ENCODE results near the gene TFB1M. TPM values are rescaled to one million over a fixed set of nuclear protein-coding genes. Genes with fewer than 3 reads are reported as not detected.
"Not testable (repeated sequence)": the region's sequence is repeated elsewhere in the genome, so short reads cannot be mapped to it uniquely, and the experiment has no call there.

Gene TFB1M
- total RNA-seq, 4 donors from 2014 or later, result 3.2 to 43.4 (median 16.5) TPM

DNA sequence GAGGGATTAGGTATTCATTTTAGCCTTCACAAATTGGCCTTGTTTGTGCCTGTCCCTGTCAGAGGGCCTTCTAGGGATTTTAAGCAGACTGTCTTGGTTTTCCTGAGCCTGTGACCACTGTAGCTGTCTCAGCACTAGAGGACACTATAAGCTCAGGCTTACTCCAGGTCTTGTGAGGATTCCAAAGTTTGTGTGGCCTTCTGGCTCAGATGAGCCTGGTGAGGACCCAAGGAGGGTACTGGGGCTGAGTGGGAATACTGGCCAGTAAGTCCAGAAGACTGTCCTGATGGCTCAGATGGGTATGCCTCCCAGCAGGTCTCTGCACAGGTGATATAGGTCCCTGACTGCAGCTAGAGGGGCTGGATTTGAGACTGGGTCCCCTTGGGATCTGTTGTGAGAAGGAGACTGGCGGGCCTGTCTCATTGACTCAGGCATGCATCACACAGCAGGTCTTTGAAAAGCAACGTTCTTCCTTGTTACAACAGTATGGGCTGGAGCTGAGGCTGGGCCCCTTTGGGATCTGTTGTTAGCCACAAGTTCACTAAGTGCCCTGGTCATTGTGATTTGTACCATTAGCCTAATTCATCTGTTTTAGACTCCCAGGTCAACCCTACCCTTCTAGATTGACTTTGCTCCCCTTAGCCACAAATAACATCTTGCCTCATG lies 26.3 kb upstream of the TFB1M start:
- Histone ChIP-seq H3K9me3 (peaks cover 0 to 4% of the 10 kb centered on the region in 2 donors), H3K4me1 (no peaks in the 10 kb centered on the region), H3K27me3 (no peaks in the 10 kb centered on the region), H3K27ac (no peak overlapping the region), H3K4me3 (no peak overlapping the region), H3K36me3 (no peaks in the 10 kb centered on the region)
- in situ Hi-C loops (cut with MboI; ENCODE audit: low pct_ligation_motif_present in 1 of 4, low pct_unique_long_range_greater_than_20kb in 1 of 4, low sequenced_read_pairs in 3 of 4), result loop anchor here in 3 of 4 donors (25.0 kb wide), 3 partner anchors 197 to 1222 kb away; no protein-coding TSS in a partner anchor
- 92% methylated on average over 2 of the region's 2 CpGs; no CpG with 5 or more reads in 1 of the 2 donors for WGBS, 2 donors (ENCODE audit: low coverage in 1 of 2)
- no peak for DNase-seq
- TF ChIP-seq POLR2AphosphoS5 (IDR thresholded peaks at IDR 0.05) (no peak), POLR2A (IDR thresholded peaks at IDR 0.05) (no peak), EP300 (IDR thresholded peaks at IDR 0.05; ENCODE audit: low read depth) (no peak)
- TF ChIP-seq, protein P1, sequence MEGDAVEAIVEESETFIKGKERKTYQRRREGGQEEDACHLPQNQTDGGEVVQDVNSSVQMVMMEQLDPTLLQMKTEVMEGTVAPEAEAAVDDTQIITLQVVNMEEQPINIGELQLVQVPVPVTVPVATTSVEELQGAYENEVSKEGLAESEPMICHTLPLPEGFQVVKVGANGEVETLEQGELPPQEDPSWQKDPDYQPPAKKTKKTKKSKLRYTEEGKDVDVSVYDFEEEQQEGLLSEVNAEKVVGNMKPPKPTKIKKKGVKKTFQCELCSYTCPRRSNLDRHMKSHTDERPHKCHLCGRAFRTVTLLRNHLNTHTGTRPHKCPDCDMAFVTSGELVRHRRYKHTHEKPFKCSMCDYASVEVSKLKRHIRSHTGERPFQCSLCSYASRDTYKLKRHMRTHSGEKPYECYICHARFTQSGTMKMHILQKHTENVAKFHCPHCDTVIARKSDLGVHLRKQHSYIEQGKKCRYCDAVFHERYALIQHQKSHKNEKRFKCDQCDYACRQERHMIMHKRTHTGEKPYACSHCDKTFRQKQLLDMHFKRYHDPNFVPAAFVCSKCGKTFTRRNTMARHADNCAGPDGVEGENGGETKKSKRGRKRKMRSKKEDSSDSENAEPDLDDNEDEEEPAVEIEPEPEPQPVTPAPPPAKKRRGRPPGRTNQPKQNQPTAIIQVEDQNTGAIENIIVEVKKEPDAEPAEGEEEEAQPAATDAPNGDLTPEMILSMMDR (IDR thresholded peaks at IDR 0.05), result no peak
- intact Hi-C loops (cut with DNase I; ENCODE audit: low total_unique reads), result no loop called here

DNA sequence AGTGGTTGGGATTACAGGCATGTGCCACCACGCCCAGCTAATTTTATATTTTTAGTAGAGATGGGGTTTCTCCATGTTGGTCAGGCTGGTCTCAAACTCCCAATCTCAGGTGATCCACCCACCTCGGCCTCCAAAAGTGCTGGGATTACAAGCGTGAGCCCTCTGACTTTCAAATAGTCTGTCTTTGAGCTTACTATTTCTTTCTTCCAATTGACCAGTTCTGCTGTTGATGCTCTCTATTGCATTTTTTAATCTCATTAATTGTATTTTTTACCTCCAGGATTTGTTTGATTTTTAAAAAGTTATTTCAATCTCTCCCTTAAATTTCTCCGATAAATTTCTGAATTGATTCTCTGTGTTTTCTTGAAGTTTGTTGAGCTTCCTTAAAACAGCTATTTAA lies 25.6 kb upstream of the TFB1M start:
- intact Hi-C loops (cut with DNase I; ENCODE audit: low total_unique reads); H3K27ac ChIP-seq; DNase-seq; H3K9me3 ChIP-seq; H3K4me3 ChIP-seq; H3K36me3 ChIP-seq; H3K27me3 ChIP-seq; H3K4me1 ChIP-seq: not testable (repeated sequence)
- in situ Hi-C loops (cut with MboI; ENCODE audit: low pct_ligation_motif_present in 1 of 4, low pct_unique_long_range_greater_than_20kb in 1 of 4, low sequenced_read_pairs in 3 of 4), result loop anchor here in 3 of 4 donors (25.0 kb wide), 3 partner anchors 197 to 1222 kb away; no protein-coding TSS in a partner anchor
- 52 to 73% methylated on average over 4 of the region's 4 CpGs for WGBS, 2 donors (ENCODE audit: low coverage in 1 of 2)

DNA sequence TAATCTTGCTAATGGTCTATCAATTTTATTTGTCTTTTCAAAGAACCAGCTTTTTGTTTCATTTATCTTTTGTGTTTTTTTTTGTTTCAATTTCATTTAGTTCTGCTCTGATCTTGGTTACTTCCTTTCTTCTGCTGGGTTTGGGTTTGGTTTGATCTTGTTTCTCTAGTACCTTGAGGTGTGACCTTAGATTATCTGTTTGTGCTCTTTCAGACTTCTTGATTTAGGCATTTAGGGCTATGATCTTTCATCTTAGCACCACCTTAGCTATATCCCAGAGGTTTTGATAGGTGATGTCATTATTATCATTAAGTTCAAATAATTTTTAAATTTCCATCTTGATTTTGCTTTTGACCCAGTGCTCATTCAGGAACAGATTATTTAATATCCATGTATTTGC lies 24.0 kb upstream of the TFB1M start:
- intact Hi-C loops (cut with DNase I; ENCODE audit: low total_unique reads), result not testable (repeated sequence)

DNA sequence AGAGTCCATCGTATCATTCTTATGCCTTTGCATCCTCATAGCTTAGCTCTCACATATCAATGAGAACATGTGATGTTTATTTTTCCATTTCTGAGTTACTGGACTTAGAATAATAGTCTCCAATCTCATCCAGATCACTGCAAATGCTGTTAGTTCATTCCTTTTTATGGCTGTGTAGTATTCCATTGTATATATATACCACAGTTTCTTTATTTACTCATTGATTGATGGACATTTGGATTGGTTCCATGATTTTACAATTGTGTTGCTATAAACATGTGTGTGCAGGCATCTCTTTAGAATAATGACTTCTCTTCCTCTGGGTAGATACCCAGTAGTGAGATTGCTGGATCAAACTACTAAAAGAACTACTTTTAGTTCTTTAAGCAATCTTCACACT lies 21.0 kb upstream of the TFB1M start:
- intact Hi-C loops (cut with DNase I; ENCODE audit: low total_unique reads), result no loop called here

More for the DNA sequence above, 24.0 kb upstream of the TFB1M start:
- in situ Hi-C loops (cut with MboI; ENCODE audit: low pct_ligation_motif_present in 1 of 4, low pct_unique_long_range_greater_than_20kb in 1 of 4, low sequenced_read_pairs in 3 of 4), result loop anchor here in 3 of 4 donors (25.0 kb wide), 3 partner anchors 199 to 1224 kb away; no protein-coding TSS in a partner anchor
- H3K27me3 ChIP-seq, H3K9me3 ChIP-seq, H3K4me3 ChIP-seq, DNase-seq, H3K36me3 ChIP-seq, H3K4me1 ChIP-seq, H3K27ac ChIP-seq: not testable (repeated sequence)

DNA sequence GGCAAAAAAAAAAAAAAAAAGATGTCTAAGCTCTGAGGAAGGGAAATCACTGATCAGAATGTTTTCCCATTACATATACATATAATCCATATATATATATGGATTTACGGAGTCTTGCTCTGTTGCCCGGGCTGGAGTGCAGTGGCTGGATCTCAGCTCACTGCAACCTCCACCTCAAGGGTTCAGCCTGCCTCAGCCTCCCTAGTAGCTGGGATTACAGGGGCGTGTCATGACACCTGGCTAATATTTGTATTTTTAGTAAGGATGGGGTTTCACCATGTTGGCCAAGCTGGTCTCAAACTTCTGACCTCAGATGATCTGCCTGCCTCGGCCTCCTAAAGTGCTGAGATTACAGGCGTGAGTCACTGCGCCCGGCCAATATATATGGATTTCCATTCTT lies 19.8 kb upstream of the TFB1M start:
- H3K4me3 ChIP-seq; H3K27me3 ChIP-seq; H3K9me3 ChIP-seq; H3K36me3 ChIP-seq; H3K27ac ChIP-seq; H3K4me1 ChIP-seq; intact Hi-C loops (cut with DNase I; ENCODE audit: low total_unique reads); DNase-seq: not testable (repeated sequence)
- 86 to 92% methylated on average over 2 to 7 of the region's 7 CpGs for WGBS, 2 donors (ENCODE audit: low coverage in 1 of 2)
- in situ Hi-C loops (cut with MboI; ENCODE audit: low pct_ligation_motif_present in 1 of 4, low pct_unique_long_range_greater_than_20kb in 1 of 4, low sequenced_read_pairs in 3 of 4), result loop anchor here in 3 of 4 donors (25.0 kb wide), 3 partner anchors 203 to 1228 kb away; no protein-coding TSS in a partner anchor

More for the DNA sequence above, 21.0 kb upstream of the TFB1M start:
- H3K4me1 ChIP-seq, result no peaks in the 10 kb centered on the region
- DNase-seq, result no peak
- no peak overlapping the region for H3K4me3 ChIP-seq
- no peak for TF ChIP-seq POLR2AphosphoS5 (IDR thresholded peaks at IDR 0.05)
- no peak for TF ChIP-seq POLR2A (IDR thresholded peaks at IDR 0.05)
- TF ChIP-seq, protein P1 (IDR thresholded peaks at IDR 0.05), result no peak
- TF ChIP-seq EP300 (IDR thresholded peaks at IDR 0.05; ENCODE audit: low read depth), result no peak
- H3K27ac ChIP-seq, result no peak overlapping the region
- in situ Hi-C loops (cut with MboI; ENCODE audit: low pct_ligation_motif_present in 1 of 4, low pct_unique_long_range_greater_than_20kb in 1 of 4, low sequenced_read_pairs in 3 of 4), result loop anchor here in 3 of 4 donors (25.0 kb wide), 3 partner anchors 202 to 1227 kb away; no protein-coding TSS in a partner anchor
- 96 to 100% methylated on average over 1 of the region's 1 CpG for WGBS, 2 donors (ENCODE audit: low coverage in 1 of 2)
- no peaks in the 10 kb centered on the region for H3K27me3 ChIP-seq
- H3K36me3 ChIP-seq, result no peaks in the 10 kb centered on the region
- peaks cover 0 to 6% of the 10 kb centered on the region in 2 donors for H3K9me3 ChIP-seq

Data from transverse colon (tissue), 4 donors.